NB4 (cell line): ENCODE data around the gene ZRANB3.
"Not testable (repeated sequence)": the region's sequence is repeated elsewhere in the genome, so short reads cannot be mapped to it uniquely, and the experiment has no call there.

Experiments used
- DNase-seq: peaks from one replicate; pipeline ENCODE4 v3.0.0; 2010; ENCODE audit warnings: low read depth
- H3K4me3 ChIP-seq: one replicate; pipeline ENCODE4 v1.5.1; 2011; ENCODE audit warnings: mild to moderate bottlenecking, low read depth, low read length, moderate library complexity
- CTCF ChIP-seq: IDR thresholded peaks from one replicate; pipeline ENCODE4 v1.5.1; 2012; ENCODE audit warnings: low read depth, low read length
- MAX ChIP-seq: IDR thresholded peaks from 2 replicates; pipeline ENCODE4 v1.6.1; 2011; ENCODE audit warnings: low read depth, low read length
- MYC ChIP-seq: IDR thresholded peaks from 2 replicates; pipeline ENCODE4 v1.6.1; 2011; ENCODE audit warnings: low read depth, low read length
- POLR2A ChIP-seq: IDR thresholded peaks from 2 replicates; pipeline ENCODE4 v1.6.1; 2011; ENCODE audit warnings: mild to moderate bottlenecking; ENCODE audit not compliant: insufficient read length; ENCODE audit errors: extremely low read depth

The ZRANB3 gene

GRCh38 chr2:135555311-135555710 lies 24.3 kb upstream of the ZRANB3 start:
- peak; percentile 20 for DNase-seq
- TF ChIP-seq CTCF (no peak), POLR2A (no peak), MYC (no peak), MAX (no peak)
- no peak overlapping the region for H3K4me3 ChIP-seq

GRCh38 chr2:135552887-135553286 lies 21.9 kb upstream of the ZRANB3 start:
- H3K4me3 ChIP-seq = no peak overlapping the region
- DNase-seq = no peak
- TF ChIP-seq MAX = no peak
- no peak for TF ChIP-seq POLR2A
- TF ChIP-seq MYC = no peak
- no peak for TF ChIP-seq CTCF

- H3K4me3 ChIP-seq = no peak overlapping the region
- DNase-seq = no peak
- TF ChIP-seq CTCF (no peak), MAX (no peak)
These were observed 20.3 kb upstream of the ZRANB3 start for GRCh38 chr2:135551356-135551755.

GRCh38 chr2:135547311-135547710 lies 16.3 kb upstream of the ZRANB3 start:
- H3K4me3 ChIP-seq = no peak overlapping the region
- TF ChIP-seq MYC (no peak), CTCF (no peak), POLR2A (no peak), MAX (no peak)
- DNase-seq = no peak

- DNase-seq = no peak
- no peak for TF ChIP-seq POLR2A
- TF ChIP-seq MAX = no peak
- TF ChIP-seq MYC = no peak
- no peak for TF ChIP-seq CTCF
- H3K4me3 ChIP-seq = no peak overlapping the region
These were observed 15.4 kb upstream of the ZRANB3 start for GRCh38 chr2:135546436-135546835.

- H3K4me3 ChIP-seq = peak overlapping the region; percentile 85
- not testable (repeated sequence) for DNase-seq
These were observed 2.5 kb upstream of the ZRANB3 start for GRCh38 chr2:135533545-135533944.
